Progenitor cell of endocrine pancreas (in vitro differentiated cells): ENCODE measurements around the gene RALGPS1. TPM values are rescaled to one million over a fixed set of nuclear protein-coding genes. Genes with fewer than 3 reads are reported as not detected.

Source experiments
- DNase-seq: peaks from one replicate; pipeline ENCODE4 v3.0.0; 2021; ENCODE audit warnings: low spot score; ENCODE audit not compliant: unreplicated experiment
- H3K27ac Mint-ChIP-seq: 2 replicates; pipeline ENCODE4 v1.8.0; 2021; ENCODE audit warnings: mild to moderate bottlenecking, moderate library complexity, mixed read lengths
- H3K27me3 Mint-ChIP-seq: 2 replicates; pipeline ENCODE4 v1.8.0; 2021; ENCODE audit warnings: mixed read lengths
- H3K36me3 Mint-ChIP-seq: 2 replicates; pipeline ENCODE4 v1.8.0; 2022; ENCODE audit warnings: mixed read lengths; ENCODE audit not compliant: insufficient read depth
- H3K4me1 Mint-ChIP-seq: 2 replicates; pipeline ENCODE4 v1.8.0; 2021; ENCODE audit warnings: low read depth, mixed read lengths
- H3K4me3 Mint-ChIP-seq: 2 replicates; pipeline ENCODE4 v1.8.0; 2021; ENCODE audit warnings: low read depth, mild to moderate bottlenecking, moderate library complexity, mixed read lengths
- H3K9me3 Mint-ChIP-seq: 2 replicates; pipeline ENCODE4 v1.8.0; 2021; ENCODE audit warnings: low read depth, mixed read lengths
- total RNA-seq: library from RNA; stranded (reverse); gene quantifications from 2 replicates; pipeline ENCODE4 v1.2.1, GENCODE V29; 2021
- TF ChIP-seq, protein P1 (sequence below): fragments of 200-600 bp; sonication (generic); IDR thresholded peaks from one replicate; pipeline ENCODE4 v1.5.0; 2021; ENCODE audit warnings: antibody characterized with exemption, mild to moderate bottlenecking; ENCODE audit not compliant: unreplicated experiment

RALGPS1 gene
- total RNA-seq, 1 donor from 2014 or later, result 39.2 TPM

- H3K4me1 Mint-ChIP-seq, result no peaks in the 10 kb centered on the region
- H3K36me3 Mint-ChIP-seq, result peaks cover 4% of the 10 kb centered on the region
- TF ChIP-seq, protein P1, sequence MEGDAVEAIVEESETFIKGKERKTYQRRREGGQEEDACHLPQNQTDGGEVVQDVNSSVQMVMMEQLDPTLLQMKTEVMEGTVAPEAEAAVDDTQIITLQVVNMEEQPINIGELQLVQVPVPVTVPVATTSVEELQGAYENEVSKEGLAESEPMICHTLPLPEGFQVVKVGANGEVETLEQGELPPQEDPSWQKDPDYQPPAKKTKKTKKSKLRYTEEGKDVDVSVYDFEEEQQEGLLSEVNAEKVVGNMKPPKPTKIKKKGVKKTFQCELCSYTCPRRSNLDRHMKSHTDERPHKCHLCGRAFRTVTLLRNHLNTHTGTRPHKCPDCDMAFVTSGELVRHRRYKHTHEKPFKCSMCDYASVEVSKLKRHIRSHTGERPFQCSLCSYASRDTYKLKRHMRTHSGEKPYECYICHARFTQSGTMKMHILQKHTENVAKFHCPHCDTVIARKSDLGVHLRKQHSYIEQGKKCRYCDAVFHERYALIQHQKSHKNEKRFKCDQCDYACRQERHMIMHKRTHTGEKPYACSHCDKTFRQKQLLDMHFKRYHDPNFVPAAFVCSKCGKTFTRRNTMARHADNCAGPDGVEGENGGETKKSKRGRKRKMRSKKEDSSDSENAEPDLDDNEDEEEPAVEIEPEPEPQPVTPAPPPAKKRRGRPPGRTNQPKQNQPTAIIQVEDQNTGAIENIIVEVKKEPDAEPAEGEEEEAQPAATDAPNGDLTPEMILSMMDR, result no peak
- no peaks in the 10 kb centered on the region for H3K27me3 Mint-ChIP-seq
- H3K4me3 Mint-ChIP-seq, result no peak overlapping the region
- H3K9me3 Mint-ChIP-seq, result no peaks in the 10 kb centered on the region
- no peak for DNase-seq
- H3K27ac Mint-ChIP-seq, result no peak overlapping the region
Measured at GRCh38 chr9:127192744-127193143, 278.2 kb downstream of the RALGPS1 start.

- no peak for DNase-seq
- TF ChIP-seq, protein P1, result no peak
- H3K27ac Mint-ChIP-seq, result no peak overlapping the region
- peaks cover 4% of the 10 kb centered on the region for H3K36me3 Mint-ChIP-seq
- no peak overlapping the region for H3K4me3 Mint-ChIP-seq
- H3K9me3 Mint-ChIP-seq, result no peaks in the 10 kb centered on the region
- no peaks in the 10 kb centered on the region for H3K27me3 Mint-ChIP-seq
- H3K4me1 Mint-ChIP-seq, result no peaks in the 10 kb centered on the region
Measured at GRCh38 chr9:127193483-127193882, 278.9 kb downstream of the RALGPS1 start.

DNA sequence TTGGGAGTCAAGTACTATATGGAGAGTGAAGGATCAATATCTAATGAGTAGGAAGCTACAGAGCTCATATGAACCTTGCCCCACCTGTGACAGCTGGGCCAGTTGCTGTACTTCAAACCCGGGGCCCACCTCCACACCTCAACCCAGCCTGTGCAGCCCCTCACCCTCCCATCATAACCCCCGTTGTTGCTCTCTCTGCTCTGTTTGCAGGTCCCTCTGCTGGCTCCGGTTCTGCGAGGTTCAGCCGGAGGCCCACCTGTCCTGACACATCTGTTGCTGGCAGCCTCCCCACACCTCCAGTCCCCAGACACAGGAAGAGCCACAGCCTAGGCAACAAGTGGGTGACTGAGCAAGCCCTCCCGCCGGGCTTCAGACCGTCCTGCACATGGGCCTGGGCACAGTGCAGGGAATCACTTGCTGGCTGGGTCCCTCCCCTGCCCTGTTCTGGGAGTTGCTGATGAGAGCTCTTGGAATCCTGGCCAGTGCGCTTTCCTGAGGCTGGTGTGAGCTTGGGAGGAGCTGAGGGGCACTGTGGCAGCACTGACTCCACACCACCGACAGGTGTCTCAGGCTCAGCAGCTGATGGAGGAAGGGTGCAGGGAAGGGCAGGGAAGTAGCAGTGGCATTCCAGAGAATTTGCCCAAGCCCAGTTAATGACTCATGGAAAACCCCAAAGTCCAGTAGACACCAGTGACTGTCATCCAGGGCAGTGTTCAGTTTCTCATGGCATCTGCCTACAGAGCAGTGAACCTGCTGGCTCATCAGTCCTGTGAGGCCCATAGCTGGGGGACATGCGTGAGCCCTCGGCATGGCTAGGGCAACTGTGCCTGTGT, 280.5 kb downstream of the RALGPS1 start:
- TF ChIP-seq, protein P1, result no peak
- Mint-ChIP-seq H3K9me3 (no peaks in the 10 kb centered on the region), H3K27ac (no peak overlapping the region), H3K27me3 (no peaks in the 10 kb centered on the region), H3K4me3 (no peak overlapping the region), H3K4me1 (no peaks in the 10 kb centered on the region), H3K36me3 (peaks cover 4% of the 10 kb centered on the region)
- DNase-seq, result no peak

- TF ChIP-seq, protein P1, result no peak
- Mint-ChIP-seq H3K9me3 (no peaks in the 10 kb centered on the region), H3K27me3 (no peaks in the 10 kb centered on the region), H3K4me3 (no peak overlapping the region), H3K4me1 (no peaks in the 10 kb centered on the region), H3K27ac (no peak overlapping the region), H3K36me3 (peaks cover 4% of the 10 kb centered on the region)
- DNase-seq, result no peak
Measured at GRCh38 chr9:127195976-127196825, 281.6 kb downstream of the RALGPS1 start.

- H3K36me3 Mint-ChIP-seq, result peaks cover 4% of the 10 kb centered on the region
- no peak for DNase-seq
- H3K27ac Mint-ChIP-seq, result no peak overlapping the region
- H3K9me3 Mint-ChIP-seq, result no peaks in the 10 kb centered on the region
- no peak overlapping the region for H3K4me3 Mint-ChIP-seq
- no peaks in the 10 kb centered on the region for H3K27me3 Mint-ChIP-seq
- no peaks in the 10 kb centered on the region for H3K4me1 Mint-ChIP-seq
- TF ChIP-seq, protein P1, result no peak
Measured at GRCh38 chr9:127196826-127197145, 282.2 kb downstream of the RALGPS1 start.
